Neutrophil (primary cell): ENCODE data around the gene GOLGA6L6.
"Not testable (repeated sequence)": the region's sequence is repeated elsewhere in the genome, so short reads cannot be mapped to it uniquely, and the experiment has no call there.

Experiments
- H3K27ac ChIP-seq: fragments of 200-600 bp; sonication (generic); 2 replicates; pipeline ENCODE4 v1.5.1; 2016; ENCODE audit warnings: mild to moderate bottlenecking, moderate library complexity
- H3K27me3 ChIP-seq: fragments of 200-600 bp; sonication (generic); 2 replicates; pipeline ENCODE4 v1.6.0; 2016; ENCODE audit warnings: mild to moderate bottlenecking
- H3K36me3 ChIP-seq: fragments of 200-600 bp; sonication (generic); 2 replicates; pipeline ENCODE4 v1.5.1; 2017
- H3K4me1 ChIP-seq, 2 experiments: fragments of 200-600 bp in 1 of 2; sonication (generic) in 1 of 2; 1 replicate in 1 of 2; 2 replicates in 1 of 2; pipeline versions ENCODE4 v1.5.1 to v1.6.1; 2013 to 2016; ENCODE audit warnings: low read depth in 1 of 2, low read length in 1 of 2, mild to moderate bottlenecking in 1 of 2, moderate library complexity in 1 of 2; ENCODE audit not compliant: control insufficient read depth in 1 of 2, insufficient read depth in 1 of 2
- H3K4me3 ChIP-seq, 2 experiments: fragments of 200-600 bp in 1 of 2; sonication (generic) in 1 of 2; 1 replicate in 1 of 2; 2 replicates in 1 of 2; pipeline ENCODE4 v1.5.1; 2013 to 2016; ENCODE audit warnings: low read depth in 1 of 2, low read length in 1 of 2, mild to moderate bottlenecking in 1 of 2, moderate library complexity in 1 of 2
- H3K9me3 ChIP-seq: fragments of 200-600 bp; sonication (generic); 2 replicates; pipeline ENCODE4 v1.5.1; 2016

The GOLGA6L6 gene

DNA sequence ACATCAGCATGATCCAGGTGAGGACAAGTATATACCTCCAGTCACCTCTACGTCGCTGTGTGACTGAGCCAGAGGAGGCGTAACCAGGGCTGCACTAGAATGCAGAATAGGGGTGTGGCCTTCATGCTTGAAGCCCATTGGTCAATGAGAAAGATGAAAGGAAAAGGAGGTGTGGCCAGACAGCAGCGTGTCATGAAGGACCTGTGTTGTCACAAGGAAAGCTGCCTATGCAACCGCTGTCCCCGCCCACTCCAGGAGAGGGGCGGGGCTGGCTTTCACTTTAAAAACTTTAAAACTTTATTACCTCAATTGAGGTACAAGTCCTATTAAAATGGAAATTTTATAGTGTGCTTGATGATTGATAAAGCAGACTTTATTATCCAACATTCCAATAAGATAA lies at the start of gene GOLGA6L6:
GOLGA6L6 (minus strand) TSS at position 101 of the 400 bp plus-strand sequence; CDS start at position 10, 91 bp downstream.
- not testable (repeated sequence) for H3K9me3 ChIP-seq, H3K27ac ChIP-seq, H3K4me3 ChIP-seq, H3K4me1 ChIP-seq, H3K27me3 ChIP-seq, H3K36me3 ChIP-seq

- not testable (repeated sequence) for H3K27ac ChIP-seq, H3K27me3 ChIP-seq
These were observed 48.5 kb upstream of the GOLGA6L6 start for GRCh38 chr15:20590069-20590468.

GRCh38 chr15:20586821-20587220 lies 45.2 kb upstream of the GOLGA6L6 start:
- not testable (repeated sequence) for H3K4me3 ChIP-seq, H3K4me1 ChIP-seq, H3K27me3 ChIP-seq, H3K27ac ChIP-seq, H3K36me3 ChIP-seq, H3K9me3 ChIP-seq

More at GRCh38 chr15:20590069-20590468, 48.5 kb upstream of the GOLGA6L6 start:
- H3K36me3 ChIP-seq, H3K4me3 ChIP-seq, H3K4me1 ChIP-seq, H3K9me3 ChIP-seq: not testable (repeated sequence)

DNA sequence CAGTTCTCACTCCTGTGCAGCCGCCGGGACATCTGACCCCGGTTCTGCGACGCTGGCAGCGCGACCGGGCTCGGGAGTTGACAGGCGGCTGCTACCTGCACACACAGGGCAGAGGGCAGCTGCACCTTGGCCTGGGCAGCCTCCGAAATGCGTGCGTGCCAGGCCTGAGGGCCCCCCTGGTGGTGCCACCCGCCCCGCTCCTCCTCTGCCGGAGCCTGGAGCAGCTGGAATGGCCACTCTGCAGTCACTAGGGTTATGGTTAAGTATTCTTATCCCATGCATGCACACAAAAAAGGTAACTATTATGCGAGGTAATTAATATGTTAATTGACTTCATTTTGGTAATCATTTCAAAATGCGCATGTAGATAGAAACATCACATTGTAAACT lies 41.1 kb upstream of the GOLGA6L6 start:
- H3K27me3 ChIP-seq, H3K4me3 ChIP-seq, H3K4me1 ChIP-seq, H3K9me3 ChIP-seq, H3K27ac ChIP-seq, H3K36me3 ChIP-seq: not testable (repeated sequence)

DNA sequence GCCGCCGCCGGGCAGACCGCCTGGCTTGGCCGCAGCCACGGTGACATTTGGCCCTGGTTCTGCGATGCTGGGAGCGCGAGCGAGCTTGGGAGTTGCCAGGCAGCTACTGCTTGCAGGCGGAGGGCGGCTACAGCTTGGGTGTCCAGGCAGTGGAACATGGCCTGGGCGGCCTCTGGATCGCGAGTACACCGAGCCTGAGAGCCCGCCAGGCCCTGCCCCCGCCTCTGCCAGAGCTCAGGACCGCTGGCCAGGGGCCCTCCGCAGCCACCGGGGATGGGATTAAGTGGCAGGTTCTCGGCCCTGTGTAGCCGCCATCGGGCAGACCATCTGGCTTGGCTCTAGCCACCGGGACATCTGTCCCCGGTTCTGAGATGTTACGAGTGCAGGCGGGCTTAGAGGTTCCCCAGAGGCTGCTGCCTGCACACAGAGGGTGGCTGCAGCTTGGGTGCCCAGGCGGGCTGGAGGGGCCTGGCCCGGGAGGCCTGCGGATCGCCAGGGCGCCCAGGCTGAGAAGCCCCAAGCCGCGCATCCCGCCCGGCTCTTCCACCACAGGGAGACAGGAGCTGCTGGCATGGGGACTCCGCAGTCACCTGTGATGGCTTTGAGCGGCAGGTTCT lies 40.6 kb upstream of the GOLGA6L6 start:
- H3K27ac ChIP-seq, H3K36me3 ChIP-seq, H3K4me3 ChIP-seq, H3K27me3 ChIP-seq, H3K4me1 ChIP-seq, H3K9me3 ChIP-seq: not testable (repeated sequence)

DNA sequence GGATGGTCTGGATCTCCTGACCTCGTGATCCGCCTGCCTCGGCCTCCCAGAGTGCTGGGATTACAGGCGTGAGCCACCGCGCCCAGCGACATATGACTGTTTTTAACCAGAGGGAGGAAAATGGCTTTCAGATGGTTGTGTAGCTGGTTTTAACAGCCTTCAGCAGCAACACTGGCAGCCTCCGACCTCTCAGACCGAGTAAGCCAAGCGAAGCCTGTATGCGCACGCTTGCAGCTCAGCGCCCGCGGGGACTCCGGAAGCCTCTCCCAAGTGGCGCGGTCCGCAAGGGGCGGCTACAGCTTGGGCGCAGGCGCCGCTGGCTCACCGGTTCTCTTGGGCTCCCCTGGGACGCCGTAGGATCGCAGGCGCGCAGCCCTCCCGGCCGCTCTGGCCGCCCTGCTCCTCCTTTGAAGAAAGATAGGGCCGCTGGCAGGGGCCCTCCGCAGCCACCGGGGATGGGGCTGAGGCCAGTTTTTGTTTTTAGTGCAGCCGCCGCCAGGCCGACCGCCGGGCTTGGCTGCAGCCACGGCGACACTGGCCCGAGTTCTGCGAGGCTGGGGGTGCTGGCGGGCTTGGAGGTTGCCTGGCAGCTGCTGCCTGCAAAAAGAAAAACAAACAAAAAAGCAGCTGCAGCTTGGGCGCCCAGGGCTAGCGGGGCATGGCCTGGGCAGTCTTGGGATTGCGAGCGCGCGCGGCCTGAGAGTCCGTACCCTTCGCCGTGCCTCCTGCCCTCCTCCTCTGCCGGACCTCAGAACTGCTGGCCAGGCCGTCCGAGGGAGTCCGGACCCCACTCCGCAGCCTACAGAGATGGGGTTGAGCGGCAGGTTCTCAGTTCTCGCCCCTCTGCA lies 39.9 kb upstream of the GOLGA6L6 start:
- H3K9me3 ChIP-seq, H3K4me1 ChIP-seq, H3K27ac ChIP-seq, H3K27me3 ChIP-seq, H3K4me3 ChIP-seq, H3K36me3 ChIP-seq: not testable (repeated sequence)

DNA sequence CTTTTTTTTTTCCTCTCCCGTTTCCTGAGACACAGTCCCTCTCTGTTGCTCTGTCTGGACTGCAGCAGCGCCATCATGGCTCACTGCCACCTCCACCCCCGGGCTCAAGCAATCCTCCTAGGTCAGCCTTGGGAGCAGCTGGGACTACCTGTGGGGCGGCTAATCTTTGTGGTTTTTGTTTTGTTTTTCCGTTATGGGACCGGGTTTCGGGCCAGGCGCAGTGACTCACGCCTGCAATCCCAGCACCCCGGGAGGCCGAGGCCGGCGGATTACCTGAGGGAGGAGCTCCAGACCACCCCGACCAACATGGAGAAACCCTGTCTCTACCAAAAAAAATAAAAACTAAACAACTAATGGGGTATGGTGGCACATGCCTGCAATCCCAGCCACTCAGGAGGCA lies 38.1 kb upstream of the GOLGA6L6 start:
- H3K9me3 ChIP-seq, H3K36me3 ChIP-seq, H3K4me3 ChIP-seq, H3K27ac ChIP-seq, H3K27me3 ChIP-seq, H3K4me1 ChIP-seq: not testable (repeated sequence)

GRCh38 chr15:20551289-20551688 lies 9.7 kb upstream of the GOLGA6L6 start:
- H3K27ac ChIP-seq, H3K9me3 ChIP-seq, H3K4me1 ChIP-seq, H3K4me3 ChIP-seq, H3K36me3 ChIP-seq, H3K27me3 ChIP-seq: not testable (repeated sequence)

DNA sequence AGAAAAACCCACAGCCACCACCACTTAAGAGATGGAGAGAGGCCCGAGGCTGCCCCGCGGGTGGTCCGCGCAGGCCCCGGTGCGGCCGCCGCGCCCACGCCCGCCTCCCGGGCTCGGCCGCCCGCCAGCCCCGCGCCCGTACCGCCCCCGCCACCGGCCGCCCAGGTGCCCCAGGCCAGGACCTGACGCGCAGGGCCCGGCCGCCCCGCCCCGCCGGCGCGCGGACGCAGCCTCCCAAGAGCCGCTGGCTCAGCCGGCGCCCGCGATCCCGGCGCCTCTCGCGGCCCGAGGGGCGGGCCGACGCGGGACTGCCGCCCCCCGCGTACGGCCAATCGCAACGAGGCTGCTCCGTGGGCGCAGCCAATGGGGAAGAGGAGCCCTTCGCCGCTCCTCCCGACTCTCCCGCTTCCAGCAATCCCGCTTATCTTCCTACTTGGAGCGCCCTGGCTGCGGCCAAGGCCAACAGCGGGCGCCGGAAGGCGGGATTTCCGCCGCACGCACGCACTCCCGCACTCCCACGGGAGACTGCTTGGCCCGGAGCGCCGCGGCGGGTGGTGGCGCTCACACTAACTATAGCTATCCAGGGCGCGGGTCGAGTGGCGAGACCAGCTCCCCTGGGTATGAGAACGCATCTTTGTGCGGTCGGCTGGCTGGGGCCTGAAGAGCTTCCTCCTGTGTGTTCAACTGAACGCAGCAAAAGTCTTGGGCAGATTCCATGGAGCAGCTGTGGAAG lies 35.5 kb downstream of the GOLGA6L6 start:
- H3K9me3 ChIP-seq, result not testable (repeated sequence)

GRCh38 chr15:20502839-20503238 lies 38.8 kb downstream of the GOLGA6L6 start:
- H3K27me3 ChIP-seq, H3K4me1 ChIP-seq, H3K36me3 ChIP-seq, H3K27ac ChIP-seq, H3K9me3 ChIP-seq, H3K4me3 ChIP-seq: not testable (repeated sequence)

More for the DNA sequence above, 35.5 kb downstream of the GOLGA6L6 start:
- H3K27ac ChIP-seq, H3K36me3 ChIP-seq, H3K4me3 ChIP-seq, H3K27me3 ChIP-seq, H3K4me1 ChIP-seq: not testable (repeated sequence)

DNA sequence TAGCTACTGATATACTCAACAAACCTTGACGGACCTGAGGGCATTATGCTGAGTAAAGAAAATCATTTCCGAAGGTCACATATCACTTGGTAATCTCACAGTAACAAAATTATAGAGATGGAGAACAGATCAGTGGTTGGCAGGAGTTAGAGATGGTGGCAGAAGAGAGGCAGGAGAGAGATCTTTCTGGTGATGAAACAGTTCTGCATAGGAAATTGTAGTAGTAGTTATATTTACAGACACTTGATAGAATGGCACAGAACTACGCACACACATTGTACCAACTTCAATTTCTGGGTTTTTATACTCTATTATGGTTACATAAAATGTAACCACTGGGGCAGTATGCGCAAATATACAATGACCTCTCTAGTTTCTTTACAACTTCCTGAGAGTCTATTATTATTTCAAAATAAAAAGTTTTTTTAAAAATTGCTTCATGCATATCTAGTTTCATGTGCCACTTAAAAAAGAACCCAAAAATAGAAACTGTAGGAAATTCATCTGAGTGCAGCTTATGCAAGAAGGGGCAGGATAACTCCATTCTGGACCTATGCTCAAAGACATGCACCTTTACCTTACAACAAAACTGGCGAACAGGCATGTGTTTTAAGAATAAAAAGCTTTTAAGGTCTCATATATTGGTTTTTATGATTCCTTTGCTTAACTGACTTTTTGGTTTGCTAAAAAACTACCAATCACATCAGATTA lies 39.9 kb downstream of the GOLGA6L6 start:
- not testable (repeated sequence) for H3K9me3 ChIP-seq, H3K27me3 ChIP-seq, H3K4me3 ChIP-seq, H3K36me3 ChIP-seq, H3K4me1 ChIP-seq, H3K27ac ChIP-seq

GRCh38 chr15:20497781-20498180 lies 43.8 kb downstream of the GOLGA6L6 start:
- not testable (repeated sequence) for H3K27me3 ChIP-seq, H3K36me3 ChIP-seq, H3K9me3 ChIP-seq, H3K4me1 ChIP-seq, H3K27ac ChIP-seq, H3K4me3 ChIP-seq

- not testable (repeated sequence) for H3K27me3 ChIP-seq, H3K36me3 ChIP-seq, H3K4me3 ChIP-seq, H3K9me3 ChIP-seq, H3K27ac ChIP-seq, H3K4me1 ChIP-seq
These were observed 48.6 kb downstream of the GOLGA6L6 start for GRCh38 chr15:20493035-20493434.
